ENCODE data around the gene REXO1.

Gene REXO1

GRCh38 chr19:1828279-1829238, 19.7 kb downstream of the REXO1 start:
- no peak for DNase-seq (ENCODE audit: low spot score)

- DNase-seq (ENCODE audit: low spot score): no peak
Measured at GRCh38 chr19:1827566-1828278, 20.6 kb downstream of the REXO1 start.

- DNase-seq (ENCODE audit: low spot score): no peak
Measured at GRCh38 chr19:1826557-1827521, 21.4 kb downstream of the REXO1 start.

- DNase-seq (ENCODE audit: low spot score): peak; percentile 45
Measured at GRCh38 chr19:1825909-1826556, 22.2 kb downstream of the REXO1 start.

- no peak for DNase-seq (ENCODE audit: low spot score)
Measured at GRCh38 chr19:1824252-1824622, 24.0 kb downstream of the REXO1 start.

GRCh38 chr19:1823539-1824251, 24.6 kb downstream of the REXO1 start:
- DNase-seq (ENCODE audit: low spot score): no peak

- DNase-seq (ENCODE audit: low spot score): no peak
Measured at GRCh38 chr19:1823020-1823419, 25.3 kb downstream of the REXO1 start.

GRCh38 chr19:1822210-1822609, 26.1 kb downstream of the REXO1 start:
- DNase-seq (ENCODE audit: low spot score): no peak

- no peak for DNase-seq (ENCODE audit: low spot score)
Measured at GRCh38 chr19:1819341-1820255, 28.7 kb downstream of the REXO1 start.

GRCh38 chr19:1818549-1819195, 29.6 kb downstream of the REXO1 start:
- no peak for DNase-seq (ENCODE audit: low spot score)

- no peak for DNase-seq (ENCODE audit: low spot score)
Measured at GRCh38 chr19:1817553-1818179, 30.6 kb downstream of the REXO1 start.

- no peak for DNase-seq (ENCODE audit: low spot score)
Measured at GRCh38 chr19:1816530-1817298, 31.6 kb downstream of the REXO1 start.

- no peak for DNase-seq (ENCODE audit: low spot score)
Measured at GRCh38 chr19:1815605-1816529, 32.4 kb downstream of the REXO1 start.

GRCh38 chr19:1814833-1815604, 33.3 kb downstream of the REXO1 start:
- DNase-seq (ENCODE audit: low spot score): no peak

GRCh38 chr19:1814391-1814790, 33.9 kb downstream of the REXO1 start:
- DNase-seq (ENCODE audit: low spot score): no peak

Measured in pons (tissue), 1 donor.